Psoas muscle (tissue), 8 donors: ENCODE measurements around the gene COL4A2. TPM values are rescaled to one million over a fixed set of nuclear protein-coding genes. Genes with fewer than 3 reads are reported as not detected.

Experiments
- ATAC-seq, 4 donors: fragments of 200-7000 bp; cut with Tn5 transposase; one replicate each; pipeline ENCODE4 v1.9.1; 2020; ENCODE audit warnings: moderate library complexity in 3 of 4, mild to moderate bottlenecking in 2 of 4
- DNase-seq, 2 donors: peaks; one replicate each; pipeline ENCODE4 v3.0.0-alpha.2; 2020
- H3K27ac ChIP-seq: fragments of 200-600 bp; one replicate; pipeline ENCODE4 v1.8.0; 2022
- H3K27me3 ChIP-seq, 3 donors: fragments of 200-600 bp in 1 of 3; one replicate each; pipeline versions ENCODE4 v1.6.1 to v1.8.0; 2013 to 2022; ENCODE audit warnings: low read length in 2 of 3, mild to moderate bottlenecking in 2 of 3, moderate library complexity in 1 of 3; ENCODE audit not compliant: insufficient read depth in 3 of 3
- H3K36me3 ChIP-seq, 2 donors: fragments of 200-600 bp in 1 of 2; one replicate each; pipeline versions ENCODE4 v1.6.1 to v1.8.0; 2013 to 2022; ENCODE audit warnings: low read depth in 1 of 2, mild to moderate bottlenecking in 1 of 2, moderate library complexity in 1 of 2; ENCODE audit not compliant: insufficient read depth in 1 of 2
- H3K4me1 ChIP-seq: fragments of 200-600 bp; one replicate; pipeline ENCODE4 v1.8.0; 2022
- H3K4me3 ChIP-seq: fragments of 200-600 bp; one replicate; pipeline ENCODE4 v1.8.0; 2022; ENCODE audit warnings: mild to moderate bottlenecking
- H3K9me3 ChIP-seq: fragments of 200-600 bp; one replicate; pipeline ENCODE4 v1.8.0; 2022
- WGBS, 3 donors: extraction: QIAGEN DNeasy Blood & Tissue Kit; methylation state at CpG; one replicate each; pipeline versions ENCODE4 v1.1.6 to v1.1.7; 2013; 5-methylcytosine and 5-hydroxymethylcytosine counted together
- intact Hi-C, 2 donors: fragments of 100-400 bp; cut with DNase I; formaldehyde crosslinking; loops; one replicate each; pipeline versions ENCODE4 v1.11.0 to v1.14.2; 2022
- polyA plus RNA-seq, 3 donors: library from polyadenylated mRNA; stranded (reverse); fragments of 200-250 nt; gene quantifications; one replicate each; pipeline ENCODE4 v1.2.3, GENCODE V29; 2013
- total RNA-seq, 4 donors: library from RNA; stranded (reverse); fragmentation: NEBNext Ultra II Directional in 2 of 4; extraction: Animal tissue kit (Norgen Biotek cat#: 25700) in 2 of 4; gene quantifications; one replicate each; pipeline versions ENCODE4 v1.2.1 to v1.2.4, GENCODE V29; 2021 to 2023
- TF ChIP-seq, protein P1 (sequence below): fragments of 200-600 bp; IDR thresholded peaks from one replicate; pipeline ENCODE4 v1.8.0; 2022; ENCODE audit warnings: antibody characterized with exemption
- donor health status: healthy with polysubstance abuse.
- donor health status: DM: no; HTN: no; CAD: no; lungs with moderate emphysema.
- donor health status: Bipolar disorder and iron deficiency.
- donor health status: healthy.
- donor health status: DM: yes; HTN: yes; CAD: no.
- donor health status: DM: no; HTN: no; CAD: no.
- donor health status: DM: no; HTN: no; CAD: no.
- donor health status: DM: yes; HTN: yes; CAD: no.

Gene COL4A2
- total and polyA plus RNA-seq, 7 donors = 25.8 to 84.5 (median 57.8) TPM

DNA sequence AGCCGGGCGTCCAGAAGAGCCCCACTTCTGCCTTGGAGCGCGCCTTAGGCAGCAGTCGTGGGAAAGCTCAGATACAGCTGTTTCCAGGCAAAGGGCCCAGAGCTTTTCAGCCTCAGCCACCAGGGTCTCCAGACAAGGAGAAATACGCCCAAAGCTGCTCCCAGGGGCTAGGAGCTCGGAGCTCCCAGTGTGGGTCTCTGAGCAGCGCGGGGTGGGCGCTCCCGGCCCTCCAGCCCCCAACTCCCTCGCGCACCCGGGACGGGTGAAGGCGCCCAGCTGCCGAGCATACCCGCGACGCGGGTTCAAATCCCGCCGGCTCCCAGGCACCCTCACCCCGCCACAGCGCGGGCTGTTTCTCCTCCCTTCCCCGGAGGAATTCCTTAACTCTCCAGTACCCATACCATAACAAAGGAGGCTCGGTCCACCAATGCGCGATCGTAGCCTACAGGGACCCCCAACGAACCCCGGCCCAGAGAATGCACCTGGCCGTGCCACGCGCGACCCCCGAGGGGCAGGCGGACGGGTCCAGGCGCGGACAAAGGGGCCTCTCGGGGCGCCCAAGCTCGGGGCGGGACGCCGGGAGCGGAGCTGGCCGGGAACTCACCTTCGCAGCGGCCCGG is 634 bp upstream of the COL4A2 start:
- TF ChIP-seq, protein P1, sequence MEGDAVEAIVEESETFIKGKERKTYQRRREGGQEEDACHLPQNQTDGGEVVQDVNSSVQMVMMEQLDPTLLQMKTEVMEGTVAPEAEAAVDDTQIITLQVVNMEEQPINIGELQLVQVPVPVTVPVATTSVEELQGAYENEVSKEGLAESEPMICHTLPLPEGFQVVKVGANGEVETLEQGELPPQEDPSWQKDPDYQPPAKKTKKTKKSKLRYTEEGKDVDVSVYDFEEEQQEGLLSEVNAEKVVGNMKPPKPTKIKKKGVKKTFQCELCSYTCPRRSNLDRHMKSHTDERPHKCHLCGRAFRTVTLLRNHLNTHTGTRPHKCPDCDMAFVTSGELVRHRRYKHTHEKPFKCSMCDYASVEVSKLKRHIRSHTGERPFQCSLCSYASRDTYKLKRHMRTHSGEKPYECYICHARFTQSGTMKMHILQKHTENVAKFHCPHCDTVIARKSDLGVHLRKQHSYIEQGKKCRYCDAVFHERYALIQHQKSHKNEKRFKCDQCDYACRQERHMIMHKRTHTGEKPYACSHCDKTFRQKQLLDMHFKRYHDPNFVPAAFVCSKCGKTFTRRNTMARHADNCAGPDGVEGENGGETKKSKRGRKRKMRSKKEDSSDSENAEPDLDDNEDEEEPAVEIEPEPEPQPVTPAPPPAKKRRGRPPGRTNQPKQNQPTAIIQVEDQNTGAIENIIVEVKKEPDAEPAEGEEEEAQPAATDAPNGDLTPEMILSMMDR = no peak
- peaks cover 14% of the 10 kb centered on the region for H3K4me1 ChIP-seq
- H3K4me3 ChIP-seq = peak overlapping the region; percentile 77
- no peaks in the 10 kb centered on the region for H3K36me3 ChIP-seq
- ATAC-seq (peak in 1 of 4 donors; percentile 7), DNase-seq (no peak)
- intact Hi-C loops = loop anchor here in 1 of 2 donors (5.0 kb wide), 1 partner anchor 106 kb away; no protein-coding TSS in a partner anchor
- H3K27me3 ChIP-seq = peaks cover 0 to 92% (median 13%) of the 10 kb centered on the region in 3 donors
- peak overlapping the region; percentile 84 for H3K27ac ChIP-seq
- WGBS, 3 donors = 2 to 3% (median 3%) methylated on average over 48 to 53 of the region's 53 CpGs
- H3K9me3 ChIP-seq = no peaks in the 10 kb centered on the region

DNA sequence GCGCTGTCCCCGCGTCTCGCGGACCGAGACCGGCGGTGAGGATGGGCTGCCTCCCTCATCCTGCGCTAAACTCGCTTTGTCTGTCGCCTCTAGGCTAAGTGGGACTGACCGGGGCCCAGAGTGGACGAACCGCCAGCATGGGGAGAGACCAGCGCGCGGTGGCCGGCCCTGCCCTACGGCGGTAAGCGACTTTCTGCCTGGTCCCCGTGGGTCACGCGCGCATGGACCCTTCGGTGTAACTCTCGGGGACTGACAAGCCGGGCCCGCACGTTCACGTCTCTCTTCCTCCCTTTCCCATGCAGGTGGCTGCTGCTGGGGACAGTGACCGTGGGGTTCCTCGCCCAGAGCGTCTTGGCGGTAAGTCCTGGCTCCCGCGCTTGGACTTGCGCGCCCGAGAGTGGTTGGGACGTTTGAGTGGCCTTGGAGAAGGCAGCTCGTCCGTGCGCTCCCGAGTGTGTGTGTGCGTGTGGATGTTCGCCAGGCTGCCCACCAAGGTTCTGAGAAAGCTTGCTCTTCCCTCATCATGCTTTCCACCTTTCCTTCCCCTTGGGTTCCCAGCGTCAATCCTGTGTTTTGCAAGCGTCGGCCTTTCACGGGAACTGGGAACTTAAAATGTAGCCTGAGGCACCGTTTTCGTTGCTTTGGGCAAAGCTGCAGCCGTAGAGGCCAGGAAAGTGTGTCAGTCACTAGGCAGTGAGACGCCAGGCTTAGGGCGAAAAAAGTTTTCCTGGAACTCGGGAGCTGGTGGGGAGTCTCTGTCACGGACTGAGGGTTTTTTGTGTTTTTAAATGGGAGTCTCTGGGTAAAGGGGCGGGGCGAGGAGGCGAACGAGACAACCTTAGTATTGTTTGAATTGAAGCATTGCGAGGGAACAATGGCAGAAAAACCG is 927 bp downstream of the COL4A2 start:
- intact Hi-C loops = loop anchor here in 1 of 2 donors (5.0 kb wide), 1 partner anchor 104 kb away; no protein-coding TSS in a partner anchor
- H3K4me1 ChIP-seq = peaks cover 11% of the 10 kb centered on the region
- ATAC-seq = peak in 3 of 4 donors; percentile 13 to 29 (median 18)

DNA sequence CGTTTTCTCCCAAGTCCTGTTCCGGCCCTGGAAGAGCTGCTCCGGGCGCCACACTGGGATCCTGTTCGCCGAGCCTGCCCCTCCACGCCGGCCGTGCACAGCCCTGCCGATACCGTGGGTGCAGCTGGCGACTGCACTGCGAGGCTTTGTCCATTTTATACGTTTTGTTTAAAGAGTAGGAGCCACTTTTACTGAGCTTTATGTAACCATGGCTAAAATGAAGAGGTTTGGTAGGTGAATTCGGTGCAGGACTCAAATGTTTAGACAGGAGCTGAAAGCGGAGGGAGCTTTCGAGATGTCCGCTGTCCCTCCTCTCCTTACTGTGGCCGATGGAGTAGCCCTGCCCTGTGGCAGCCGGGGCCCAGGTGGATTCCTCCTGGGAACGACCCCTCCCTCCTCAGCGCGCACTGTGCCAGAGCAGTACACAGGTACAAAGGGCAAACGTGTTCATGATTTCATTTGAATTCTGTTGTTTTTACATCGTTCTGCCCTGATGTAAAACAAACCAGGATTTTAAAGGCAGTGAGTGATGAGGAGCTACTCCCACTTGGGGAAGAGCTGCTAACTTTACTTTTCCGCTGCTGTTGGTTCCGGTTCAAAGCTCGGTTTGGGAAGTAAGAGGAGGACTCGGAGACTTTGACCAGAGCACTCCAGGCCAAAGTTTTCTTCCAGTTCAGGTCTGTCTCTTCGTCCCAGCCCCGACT is 1.7 kb downstream of the COL4A2 start:
- Histone ChIP-seq H3K27me3 (peaks cover 0 to 86% (median 13%) of the 10 kb centered on the region in 3 donors), H3K4me1 (peaks cover 7% of the 10 kb centered on the region), H3K9me3 (no peaks in the 10 kb centered on the region), H3K36me3 (no peaks in the 10 kb centered on the region), H3K27ac (peak overlapping the region; percentile 84), H3K4me3 (peak overlapping the region; percentile 77)
- DNase-seq (no peak), ATAC-seq (peak in 1 of 4 donors; percentile 22)
- 6 to 9% (median 8%) methylated on average over 31 of the region's 31 CpGs for WGBS, 3 donors
- TF ChIP-seq, protein P1 = no peak
- intact Hi-C loops = loop anchor here in 1 of 2 donors (5.0 kb wide), 1 partner anchor 103 kb away; no protein-coding TSS in a partner anchor

More for the DNA sequence above, 927 bp downstream of the COL4A2 start:
- Histone ChIP-seq H3K27ac (peak overlapping the region; percentile 84), H3K27me3 (peaks cover 0 to 93% (median 13%) of the 10 kb centered on the region in 3 donors), H3K9me3 (no peaks in the 10 kb centered on the region), H3K4me3 (peak overlapping the region; percentile 77), H3K36me3 (no peaks in the 10 kb centered on the region)
- WGBS, 3 donors = 0 to 1% (median 1%) methylated on average over 52 to 64 of the region's 64 CpGs
- TF ChIP-seq, protein P1 = no peak
- no peak for DNase-seq

DNA sequence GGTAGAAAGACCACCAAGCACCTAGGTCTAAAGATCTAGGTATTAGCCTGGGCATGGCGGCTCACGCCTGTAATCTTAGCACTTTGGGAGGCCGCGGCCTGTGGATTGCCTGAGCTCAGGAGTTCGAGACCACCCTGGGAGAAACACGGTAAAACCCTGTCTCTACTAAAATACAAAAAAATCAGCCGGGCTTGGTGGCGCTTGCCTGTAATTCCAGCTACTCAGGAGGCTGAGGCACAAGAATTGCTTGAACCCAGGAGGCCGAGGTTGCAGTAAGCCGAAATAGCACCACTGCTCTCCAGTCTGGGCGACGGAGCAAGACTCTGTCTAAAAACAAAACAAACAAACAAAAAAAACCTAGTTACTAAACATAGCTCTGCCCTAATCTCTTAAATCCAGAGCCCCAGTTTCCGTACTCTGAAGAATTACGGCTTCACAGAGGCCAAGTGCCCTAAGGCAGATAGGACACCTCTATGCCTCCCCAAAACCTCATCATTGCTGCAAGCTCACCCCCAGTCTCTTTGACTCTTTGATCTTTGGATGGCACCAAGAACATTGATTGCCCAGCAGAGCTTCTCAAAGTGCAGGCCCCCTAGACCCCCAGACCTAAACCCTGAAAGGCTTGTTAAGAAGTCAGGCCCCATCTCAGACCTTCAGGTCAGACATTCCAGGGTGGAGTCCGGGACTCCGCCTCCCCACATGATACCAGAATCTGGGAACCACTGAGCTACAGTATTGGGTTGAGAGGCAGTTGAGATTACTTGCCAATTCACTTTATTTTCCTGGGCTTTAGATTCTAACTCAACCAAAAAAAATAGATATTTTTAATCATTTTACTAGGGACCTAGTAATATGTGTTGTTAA is 2.8 kb downstream of the COL4A2 start:
- DNase-seq = no peak
- H3K27ac ChIP-seq = peak overlapping the region; percentile 84
- H3K4me3 ChIP-seq = peak overlapping the region; percentile 77
- peaks cover 7% of the 10 kb centered on the region for H3K4me1 ChIP-seq
- H3K27me3 ChIP-seq = peaks cover 0 to 79% (median 13%) of the 10 kb centered on the region in 3 donors
- H3K9me3 ChIP-seq = no peaks in the 10 kb centered on the region
- TF ChIP-seq, protein P1 = no peak
- H3K36me3 ChIP-seq = no peaks in the 10 kb centered on the region
- 75 to 77% (median 75%) methylated on average over 16 of the region's 16 CpGs for WGBS, 3 donors
- no peak for ATAC-seq
- intact Hi-C loops = loop anchor here in 1 of 2 donors (5.0 kb wide), 1 partner anchor 102 kb away; no protein-coding TSS in a partner anchor
